Body of pancreas (tissue), 4 donors: Measurements from ENCODE around the gene VSTM4.

Source experiments
- POLR2A ChIP-seq, 3 donors: fragments of 450-650 bp; IDR thresholded peaks; one replicate each; pipeline ENCODE4 v1.6.1; 2016; ENCODE audit warnings: antibody characterized with exemption in 3 of 3, mild to moderate bottlenecking in 2 of 3
- TF ChIP-seq, protein P1 (sequence below), 7 experiments: fragments of 450-650 bp in 4 of 7; fragments of 200-600 bp in 3 of 7; sonication (generic) in 3 of 7; IDR thresholded peaks; one replicate each; pipeline ENCODE4 v1.5.1; 2016 to 2019; ENCODE audit warnings: antibody characterized with exemption in 7 of 7

DNA sequence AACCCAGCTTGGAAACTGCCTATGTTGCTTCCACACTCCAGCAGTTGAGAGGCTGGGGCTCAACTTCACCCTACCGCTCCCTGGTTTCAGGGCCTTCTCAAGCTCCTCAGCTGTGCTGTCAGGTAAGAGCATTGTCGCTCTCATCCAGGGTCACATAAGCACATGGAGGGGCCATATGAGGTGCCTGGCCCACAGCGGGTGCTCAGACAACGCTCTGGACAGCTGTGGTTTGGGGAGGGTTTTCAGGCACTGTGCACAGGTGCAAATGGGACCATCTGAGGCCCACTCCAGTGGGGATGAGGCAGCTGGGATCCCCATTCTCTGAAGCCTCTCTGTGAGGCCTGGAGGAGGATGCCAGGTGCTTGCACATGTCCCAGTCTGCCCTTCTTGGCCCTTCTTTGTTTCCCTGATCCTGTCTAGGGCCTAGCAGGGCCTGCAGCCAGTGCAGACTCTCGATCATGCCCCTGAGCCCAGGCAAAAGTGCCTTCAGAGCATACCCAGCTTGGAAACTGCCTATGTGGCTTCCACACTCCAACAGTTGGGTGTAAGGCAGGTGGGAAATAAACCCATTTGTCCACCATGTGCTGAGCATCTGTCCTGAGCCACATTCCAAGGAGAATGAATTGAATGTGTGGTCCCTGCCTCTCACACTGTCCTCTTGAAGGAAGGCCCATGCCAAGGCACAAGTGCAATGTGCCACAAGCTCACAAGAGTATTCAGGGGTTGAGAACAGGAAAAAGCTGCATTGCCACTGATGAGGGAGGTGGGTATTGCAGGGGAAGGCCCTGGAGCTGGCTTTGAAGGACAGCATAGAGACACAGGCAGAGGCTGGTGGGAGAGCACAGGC lies 40.3 kb downstream of the VSTM4 start:
- TF ChIP-seq, protein P1, sequence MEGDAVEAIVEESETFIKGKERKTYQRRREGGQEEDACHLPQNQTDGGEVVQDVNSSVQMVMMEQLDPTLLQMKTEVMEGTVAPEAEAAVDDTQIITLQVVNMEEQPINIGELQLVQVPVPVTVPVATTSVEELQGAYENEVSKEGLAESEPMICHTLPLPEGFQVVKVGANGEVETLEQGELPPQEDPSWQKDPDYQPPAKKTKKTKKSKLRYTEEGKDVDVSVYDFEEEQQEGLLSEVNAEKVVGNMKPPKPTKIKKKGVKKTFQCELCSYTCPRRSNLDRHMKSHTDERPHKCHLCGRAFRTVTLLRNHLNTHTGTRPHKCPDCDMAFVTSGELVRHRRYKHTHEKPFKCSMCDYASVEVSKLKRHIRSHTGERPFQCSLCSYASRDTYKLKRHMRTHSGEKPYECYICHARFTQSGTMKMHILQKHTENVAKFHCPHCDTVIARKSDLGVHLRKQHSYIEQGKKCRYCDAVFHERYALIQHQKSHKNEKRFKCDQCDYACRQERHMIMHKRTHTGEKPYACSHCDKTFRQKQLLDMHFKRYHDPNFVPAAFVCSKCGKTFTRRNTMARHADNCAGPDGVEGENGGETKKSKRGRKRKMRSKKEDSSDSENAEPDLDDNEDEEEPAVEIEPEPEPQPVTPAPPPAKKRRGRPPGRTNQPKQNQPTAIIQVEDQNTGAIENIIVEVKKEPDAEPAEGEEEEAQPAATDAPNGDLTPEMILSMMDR (IDR thresholded peaks at IDR 0.05) = no peak
- no peak for TF ChIP-seq POLR2A (IDR thresholded peaks at IDR 0.05)
